Ovary (tissue), 9 donors: ENCODE data around the gene PTPRN. TPM values are rescaled to one million over a fixed set of nuclear protein-coding genes. Genes with fewer than 3 reads are reported as not detected.
"Not testable (repeated sequence)": the region's sequence is repeated elsewhere in the genome, so short reads cannot be mapped to it uniquely, and the experiment has no call there.

ENCODE experiments used
- DNase-seq, 5 donors: peaks; one replicate each; pipeline ENCODE4 v3.0.0-alpha.2; 2019 to 2020
- H3K27ac ChIP-seq, 2 donors: fragments of 200-600 bp; one replicate each; pipeline versions ENCODE4 v1.5.1 to v1.8.0; 2019 to 2022
- H3K27me3 ChIP-seq: fragments of 200-600 bp; one replicate; pipeline ENCODE4 v1.8.0; 2022
- H3K36me3 ChIP-seq: fragments of 200-600 bp; sonication (generic); one replicate; pipeline ENCODE4 v1.5.1; 2019
- H3K4me1 ChIP-seq: one replicate; pipeline ENCODE4 v1.8.1; 2013; ENCODE audit warnings: mild to moderate bottlenecking, moderate library complexity; ENCODE audit not compliant: insufficient read depth
- H3K4me3 ChIP-seq: fragments of 200-600 bp; sonication (generic); one replicate; pipeline ENCODE4 v1.5.1; 2017
- H3K9me3 ChIP-seq, 2 donors: fragments of 200-600 bp in 1 of 2; sonication (generic) in 1 of 2; one replicate each; pipeline versions ENCODE4 v1.5.1 to v1.8.1; 2013 to 2019; ENCODE audit warnings: mild to moderate bottlenecking in 1 of 2, moderate library complexity in 1 of 2
- EP300 ChIP-seq: sonication (generic); formaldehyde crosslinking; IDR thresholded peaks from one replicate; pipeline ENCODE4 v1.6.1; 2017; ENCODE audit warnings: antibody characterized with exemption
- POLR2A ChIP-seq: fragments of 450-650 bp; IDR thresholded peaks from one replicate; pipeline ENCODE4 v1.6.1; 2017; ENCODE audit warnings: antibody characterized with exemption, mild to moderate bottlenecking, moderate library complexity
- WGBS, 3 donors: extraction: QIAGEN DNeasy Blood & Tissue Kit in 1 of 3; methylation state at CpG; one replicate each; pipeline versions ENCODE4 v1.1.5 to v1.1.7; 2013 to 2017; 5-methylcytosine and 5-hydroxymethylcytosine counted together
- intact Hi-C, 4 donors: fragments of 100-400 bp; cut with DNase I; formaldehyde crosslinking; loops; one replicate each; pipeline versions ENCODE4 v1.11.0 to v1.15.1; 2022 to 2023
- polyA plus RNA-seq, 2 donors: library from polyadenylated mRNA; stranded (reverse); fragments of 200-250 nt in 1 of 2; fragments of 350-450 nt in 1 of 2; fragmentation: Illumina TruSeq in 1 of 2; extraction: RNeasy Lipid Tissue Mini Kit (QIAGEN cat#74804) in 1 of 2; gene quantifications; one replicate each; pipeline ENCODE4 v1.2.3, GENCODE V29; 2013 to 2014
- total RNA-seq, 7 donors: library from RNA; depleted of rRNA in 2 of 7; stranded (reverse); fragments of >200 nt in 2 of 7; fragmentation: NEBNext Ultra II Directional in 3 of 7; extraction: Animal tissue kit (Norgen Biotek cat#: 25700) in 3 of 7; gene quantifications; one replicate each; pipeline versions ENCODE4 v1.1.0 to v1.2.4, GENCODE V29; 2016 to 2023
- TF ChIP-seq, protein P1 (sequence below), 3 donors: fragments of 450-650 bp in 2 of 3; fragments of 200-600 bp in 1 of 3; IDR thresholded peaks; one replicate each; pipeline versions ENCODE4 v1.5.1 to v1.8.0; 2016 to 2022; ENCODE audit warnings: antibody characterized with exemption in 3 of 3, mild to moderate bottlenecking in 1 of 3
- donor health status: DM: no; HTN: no; CAD: no; lungs with moderate emphysema.
- donor health status: DM: no; HTN: no; CAD: no.
- donor health status: Bipolar disorder and iron deficiency.
- donor health status: DM: yes; HTN: yes; CAD: no.
- donor health status: DM: no; HTN: no; CAD: no.
- donor health status: DM: yes; HTN: yes; CAD: no.

The PTPRN gene
- total and polyA plus RNA-seq, 9 donors: 0.08 to 2.3 (median 0.81) TPM; not detected in 1

DNA sequence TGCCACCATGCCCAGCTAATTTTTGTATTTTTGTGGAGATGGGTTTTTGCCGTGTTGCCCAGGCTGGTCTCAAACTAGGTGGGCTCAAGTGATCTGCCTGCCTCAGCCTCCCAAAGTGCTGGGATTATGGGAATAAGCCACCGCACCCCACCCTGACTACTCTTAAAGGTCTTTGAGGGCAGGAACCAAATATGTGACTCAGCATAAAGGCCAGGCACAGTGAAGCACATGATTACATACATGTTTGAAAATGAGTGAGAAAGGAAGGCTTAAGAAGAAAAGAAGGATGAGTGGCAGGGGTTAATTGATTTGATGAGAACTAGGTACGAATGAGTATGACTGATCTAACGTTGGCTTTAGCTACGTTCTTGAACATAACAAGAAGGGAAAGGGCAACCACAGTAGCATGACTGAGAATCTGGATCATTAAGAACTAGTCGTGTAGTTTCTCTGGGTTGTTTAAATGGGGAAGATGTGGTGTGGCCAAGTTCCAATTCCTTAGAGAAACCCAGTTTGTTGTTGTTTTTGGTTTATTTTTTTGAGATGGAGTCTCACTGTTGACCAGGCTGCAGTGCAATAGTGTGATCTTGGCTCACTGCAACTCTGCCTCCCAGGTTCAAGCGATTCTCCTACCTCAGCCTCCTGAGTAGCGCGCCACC is 16.6 kb upstream of the PTPRN start:
- no peak for DNase-seq
- Histone ChIP-seq H3K27me3 (no peaks in the 10 kb centered on the region), H3K4me1 (no peaks in the 10 kb centered on the region), H3K36me3 (no peaks in the 10 kb centered on the region), H3K27ac (no peak overlapping the region), H3K9me3 (no peaks in the 10 kb centered on the region), H3K4me3 (no peak overlapping the region)
- intact Hi-C loops: no loop called here
- WGBS, 3 donors: 60 to 72% (median 63%) methylated on average over 9 of the region's 9 CpGs
- no peak for TF ChIP-seq POLR2A
- no peak for TF ChIP-seq EP300
- TF ChIP-seq, protein P1, sequence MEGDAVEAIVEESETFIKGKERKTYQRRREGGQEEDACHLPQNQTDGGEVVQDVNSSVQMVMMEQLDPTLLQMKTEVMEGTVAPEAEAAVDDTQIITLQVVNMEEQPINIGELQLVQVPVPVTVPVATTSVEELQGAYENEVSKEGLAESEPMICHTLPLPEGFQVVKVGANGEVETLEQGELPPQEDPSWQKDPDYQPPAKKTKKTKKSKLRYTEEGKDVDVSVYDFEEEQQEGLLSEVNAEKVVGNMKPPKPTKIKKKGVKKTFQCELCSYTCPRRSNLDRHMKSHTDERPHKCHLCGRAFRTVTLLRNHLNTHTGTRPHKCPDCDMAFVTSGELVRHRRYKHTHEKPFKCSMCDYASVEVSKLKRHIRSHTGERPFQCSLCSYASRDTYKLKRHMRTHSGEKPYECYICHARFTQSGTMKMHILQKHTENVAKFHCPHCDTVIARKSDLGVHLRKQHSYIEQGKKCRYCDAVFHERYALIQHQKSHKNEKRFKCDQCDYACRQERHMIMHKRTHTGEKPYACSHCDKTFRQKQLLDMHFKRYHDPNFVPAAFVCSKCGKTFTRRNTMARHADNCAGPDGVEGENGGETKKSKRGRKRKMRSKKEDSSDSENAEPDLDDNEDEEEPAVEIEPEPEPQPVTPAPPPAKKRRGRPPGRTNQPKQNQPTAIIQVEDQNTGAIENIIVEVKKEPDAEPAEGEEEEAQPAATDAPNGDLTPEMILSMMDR (IDR thresholded peaks at IDR 0.05): no peak

DNA sequence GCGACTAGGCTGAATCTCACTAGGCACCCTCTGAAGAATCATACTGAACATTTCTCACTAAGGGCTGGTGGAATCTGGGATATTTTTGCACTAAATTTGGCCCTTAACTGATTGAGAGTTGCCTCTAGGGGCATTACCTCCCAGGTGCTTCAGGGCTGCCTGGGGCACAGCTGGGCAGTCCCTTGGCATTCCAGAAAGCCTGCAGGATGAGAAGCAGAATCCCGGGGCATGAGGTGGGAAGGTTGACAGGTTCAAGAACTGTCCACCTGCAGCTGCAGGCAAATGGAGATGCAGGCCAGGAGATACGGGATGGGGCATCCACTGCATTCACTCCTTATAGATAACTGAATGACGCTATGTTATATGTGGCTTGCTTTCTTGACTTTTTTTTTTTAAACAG is 15.9 kb upstream of the PTPRN start:
- Histone ChIP-seq H3K27ac (no peak overlapping the region), H3K27me3 (no peaks in the 10 kb centered on the region), H3K9me3 (no peaks in the 10 kb centered on the region), H3K36me3 (no peaks in the 10 kb centered on the region), H3K4me3 (no peak overlapping the region), H3K4me1 (no peaks in the 10 kb centered on the region)
- WGBS, 3 donors: 72 to 87% (median 75%) methylated on average over 4 of the region's 4 CpGs
- TF ChIP-seq, protein P1 (IDR thresholded peaks at IDR 0.05): no peak
- TF ChIP-seq POLR2A (no peak), EP300 (no peak)
- intact Hi-C loops: no loop called here
- no peak for DNase-seq

DNA sequence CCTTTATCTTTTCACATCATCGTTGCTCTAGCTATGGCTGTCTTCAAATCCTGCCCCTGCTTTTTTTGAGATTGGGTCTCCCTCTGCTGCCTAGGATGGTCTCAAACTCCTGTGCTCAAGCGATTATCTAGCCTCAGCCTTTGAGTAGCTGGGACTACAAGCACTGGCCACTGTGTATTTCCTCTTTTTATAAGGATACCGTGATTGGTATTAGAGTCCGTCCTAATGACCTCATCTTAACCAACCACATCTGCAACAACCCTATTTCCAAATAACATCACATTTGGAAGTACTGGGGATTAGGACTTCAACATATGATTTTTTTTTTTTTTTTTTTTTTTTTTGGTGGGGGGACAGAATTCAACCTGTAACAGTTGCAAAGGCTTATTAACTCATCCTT is 14.2 kb upstream of the PTPRN start:
- Histone ChIP-seq H3K4me1 (no peaks in the 10 kb centered on the region), H3K27me3 (no peaks in the 10 kb centered on the region), H3K27ac (no peak overlapping the region), H3K4me3 (no peak overlapping the region), H3K36me3 (no peaks in the 10 kb centered on the region), H3K9me3 (no peaks in the 10 kb centered on the region)
- WGBS, 3 donors: 56 to 61% (median 59%) methylated on average over 4 of the region's 4 CpGs
- TF ChIP-seq, protein P1 (IDR thresholded peaks at IDR 0.05): no peak
- TF ChIP-seq EP300 (no peak), POLR2A (no peak)
- intact Hi-C loops: no loop called here
- DNase-seq: no peak

DNA sequence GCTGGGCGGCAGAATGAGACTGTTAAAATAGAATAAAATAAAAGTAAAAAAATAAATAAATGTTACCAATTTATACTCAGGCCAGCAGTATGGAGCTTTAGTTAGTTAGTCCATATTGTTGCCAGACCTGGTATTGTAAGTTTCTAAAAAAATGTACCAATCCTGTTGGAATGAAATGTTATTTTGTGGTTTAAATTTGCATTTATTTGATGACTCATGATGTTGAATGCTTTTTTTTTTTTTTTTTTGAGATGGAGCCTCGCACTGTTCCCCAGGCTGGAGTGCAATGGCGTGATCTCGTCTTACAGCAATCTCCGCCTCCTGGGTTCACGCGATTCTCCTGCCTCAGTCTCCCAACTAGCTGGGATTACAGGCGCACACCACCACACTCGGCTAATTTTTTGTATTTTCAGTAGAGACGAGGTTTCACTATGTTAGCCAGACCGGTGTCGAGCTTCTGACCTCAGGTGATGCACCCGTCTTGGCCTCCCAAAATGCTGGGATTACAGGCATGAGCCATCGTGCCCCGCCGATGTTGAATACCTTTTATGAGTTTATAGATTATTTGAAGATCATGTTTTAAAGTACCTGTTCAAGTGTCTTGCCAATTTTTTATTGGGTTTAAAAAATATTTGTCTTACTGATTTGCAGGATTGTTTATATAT is 5.7 kb upstream of the PTPRN start:
- Histone ChIP-seq H3K9me3 (no peaks in the 10 kb centered on the region), H3K27me3 (no peaks in the 10 kb centered on the region)
- 88 to 89% (median 89%) methylated on average over 16 of the region's 16 CpGs for WGBS, 3 donors

DNA sequence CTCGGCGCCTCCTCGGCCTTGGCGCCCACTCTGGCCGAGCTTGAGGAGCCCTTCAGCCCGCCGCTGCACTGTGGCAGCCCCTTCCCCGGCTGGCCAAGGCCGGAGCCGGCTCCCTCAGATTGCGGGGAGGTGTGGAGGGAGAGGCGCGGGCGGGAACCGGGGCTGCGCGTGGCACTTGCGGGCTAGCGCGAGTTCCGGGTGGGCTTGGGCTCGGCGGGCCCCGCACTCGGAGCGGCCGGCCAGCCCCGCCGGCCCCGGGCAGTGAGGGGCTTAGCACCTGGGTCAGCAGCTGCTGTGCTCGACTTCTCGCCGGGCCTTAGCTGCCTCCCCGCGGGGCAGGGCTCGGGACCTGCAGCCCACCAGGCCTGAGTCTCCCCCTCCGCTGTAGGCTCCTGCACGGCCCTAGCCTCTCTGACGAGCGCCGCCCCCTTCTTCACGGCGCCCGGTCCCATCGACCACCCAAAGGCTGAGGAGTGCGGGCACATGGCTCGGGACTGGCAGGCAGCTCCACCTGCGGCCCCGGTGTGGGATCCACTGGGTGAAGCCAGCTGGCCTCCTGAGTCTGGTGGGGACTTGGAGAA is 3.6 kb upstream of the PTPRN start:
- H3K4me1 ChIP-seq, H3K36me3 ChIP-seq, H3K9me3 ChIP-seq, H3K27ac ChIP-seq, intact Hi-C loops, DNase-seq, H3K27me3 ChIP-seq, H3K4me3 ChIP-seq: not testable (repeated sequence)
- WGBS, 3 donors: 92% methylated on average over 38 to 49 of the region's 49 CpGs

More for the DNA sequence above, 5.7 kb upstream of the PTPRN start:
- no peak for DNase-seq
- no peaks in the 10 kb centered on the region for H3K4me1 ChIP-seq
- TF ChIP-seq POLR2A (no peak), EP300 (no peak)
- TF ChIP-seq, protein P1 (IDR thresholded peaks at IDR 0.05): no peak
- H3K36me3 ChIP-seq: no peaks in the 10 kb centered on the region
- intact Hi-C loops: no loop called here
- no peak overlapping the region for H3K4me3 ChIP-seq
- H3K27ac ChIP-seq: no peak overlapping the region
